Measurements from ENCODE around the gene NCAM2. TPM values are rescaled to one million over a fixed set of nuclear protein-coding genes. Genes with fewer than 3 reads are reported as not detected.

Gene NCAM2
- total and polyA plus RNA-seq, 2 experiments from 2014 or later: 0.36 to 0.83 TPM

GRCh38 chr21:21458124-21458631 is 460.0 kb downstream of the NCAM2 start:
- ATAC-seq (no peak), DNase-seq (ENCODE audit: low spot score) (no peak)
- no peaks in the 10 kb centered on the region; the same call in 2 of the 3 replicates for H3K36me3 Mint-ChIP-seq (ENCODE audit: low read depth)
- H3K4me3 Mint-ChIP-seq: no peak overlapping the region
- Histone ChIP-seq H2AFZ (no peak overlapping the region), H3F3A (replicated peaks; ENCODE audit: low read depth) (no peaks in the 10 kb centered on the region), H3K27me3 (ENCODE audit: insufficient read depth) (no peaks in the 10 kb centered on the region), H3K27ac (ENCODE audit: low read depth) (no peak overlapping the region), H3K36me3 (ENCODE audit: insufficient read depth) (no peaks in the 10 kb centered on the region), H3K4me2 (no peak overlapping the region), H3K79me2 (replicated peaks; ENCODE audit: insufficient read depth) (no peaks in the 10 kb centered on the region), H3K9me2 (ENCODE audit: insufficient read depth) (peaks cover 6% of the 10 kb centered on the region; the same call in 1 of the 2 replicates), H3K4me3 (no peak overlapping the region), H4K20me1 (replicated peaks; ENCODE audit: insufficient read depth) (no peaks in the 10 kb centered on the region), H3K4me1 (ENCODE audit: insufficient read depth) (no peaks in the 10 kb centered on the region)
- H3K4me1 Mint-ChIP-seq: no peaks in the 10 kb centered on the region
- TF ChIP-seq REST (IDR thresholded peaks at IDR 0.05; ENCODE audit: unreplicated experiment) (no peak), CREB1 (CRISPR knock-in tag; IDR thresholded peaks at IDR 0.05; ENCODE audit: low read depth) (no peak), CTCF (conservative IDR thresholded peaks at IDR 0.05; ENCODE audit: low read depth in 2 of 2) (no peak), STAT1 (IDR thresholded peaks at IDR 0.05; ENCODE audit: unreplicated experiment) (no peak), NANOG (IDR thresholded peaks at IDR 0.05; ENCODE audit: borderline replicate concordance) (no peak), JUNB (IDR thresholded peaks at IDR 0.05; ENCODE audit: unreplicated experiment) (no peak), EZH2phosphoT487 (IDR thresholded peaks at IDR 0.05; ENCODE audit: unreplicated experiment) (no peak), ETS1 (IDR thresholded peaks at IDR 0.05) (no peak)
- H3K27ac Mint-ChIP-seq: no peak overlapping the region
- no peaks in the 10 kb centered on the region for H3K27me3 Mint-ChIP-seq (ENCODE audit: insufficient read depth, low read depth, poor library complexity)
- peaks cover 3% of the 10 kb centered on the region; the same call in 1 of the 3 replicates for H3K9me3 Mint-ChIP-seq

- H3K27me3 Mint-ChIP-seq (ENCODE audit: insufficient read depth, low read depth, poor library complexity): no peaks in the 10 kb centered on the region
- H3K4me3 ChIP-seq: no peak overlapping the region
- no peak overlapping the region for H3K27ac Mint-ChIP-seq
- no peaks in the 10 kb centered on the region for H3K4me1 ChIP-seq (ENCODE audit: insufficient read depth)
- DNase-seq (ENCODE audit: low spot score): no peak
- H3K36me3 ChIP-seq (ENCODE audit: insufficient read depth): no peaks in the 10 kb centered on the region
- no peak for ATAC-seq
- no peak overlapping the region for H3K4me2 ChIP-seq
- H3K4me1 Mint-ChIP-seq: peaks cover 2% of the 10 kb centered on the region; the same call in 1 of the 3 replicates
- no peaks in the 10 kb centered on the region for H4K20me1 ChIP-seq (replicated peaks; ENCODE audit: insufficient read depth)
- H3K9me3 Mint-ChIP-seq: peaks cover 3% of the 10 kb centered on the region; the same call in 1 of the 3 replicates
- no peaks in the 10 kb centered on the region for H3K79me2 ChIP-seq (replicated peaks; ENCODE audit: insufficient read depth)
- no peaks in the 10 kb centered on the region for H3K27me3 ChIP-seq (ENCODE audit: insufficient read depth)
- H3F3A ChIP-seq (replicated peaks; ENCODE audit: low read depth): no peaks in the 10 kb centered on the region
- no peaks in the 10 kb centered on the region; the same call in 2 of the 3 replicates for H3K36me3 Mint-ChIP-seq (ENCODE audit: low read depth)
- no peak overlapping the region for H2AFZ ChIP-seq
- H3K4me3 Mint-ChIP-seq: no peak overlapping the region
- no peak overlapping the region for H3K27ac ChIP-seq (ENCODE audit: low read depth)
- H3K9me2 ChIP-seq (ENCODE audit: insufficient read depth): peaks cover 6% of the 10 kb centered on the region; the same call in 1 of the 2 replicates
- TF ChIP-seq EZH2phosphoT487 (IDR thresholded peaks at IDR 0.05; ENCODE audit: unreplicated experiment): no peak
- no peak for TF ChIP-seq ETS1 (IDR thresholded peaks at IDR 0.05)
- TF ChIP-seq CTCF (conservative IDR thresholded peaks at IDR 0.05; ENCODE audit: low read depth in 2 of 2): no peak
Observed at GRCh38 chr21:21460979-21461378, 462.8 kb downstream of the NCAM2 start.

Measured in GM23338 (cell line).